HG02943 (cell line): ENCODE data around the gene PEAK1.

Experiments used
- ATAC-seq: cut with Tn5 transposase; IDR thresholded peaks from one replicate; pipeline ENCODE4 v1.9.1; 2021; ENCODE audit warnings: mild to moderate bottlenecking, low read depth, moderate library complexity; ENCODE audit not compliant: unreplicated experiment

Gene PEAK1

GRCh38 chr15:77070495-77071304 is 349.2 kb downstream of the PEAK1 start, which contains the start of gene TSPAN3:
Gene TSPAN3, minus strand, starts transcription at chr15:77071109. Its CDS starts 155 bp downstream, at chr15:77070954.
- ATAC-seq = peak; percentile 91

- no peak for ATAC-seq
Observed at GRCh38 chr15:77070180-77070494, 349.8 kb downstream of the PEAK1 start.

GRCh38 chr15:77069521-77070121 is 350.3 kb downstream of the PEAK1 start:
- no peak for ATAC-seq

- ATAC-seq = no peak
Observed at GRCh38 chr15:77068633-77069032, 351.3 kb downstream of the PEAK1 start.

GRCh38 chr15:77067691-77068367 is 352.1 kb downstream of the PEAK1 start:
- no peak for ATAC-seq

GRCh38 chr15:77066971-77067690 is 352.8 kb downstream of the PEAK1 start:
- no peak for ATAC-seq

- ATAC-seq = no peak
Observed at GRCh38 chr15:77064539-77065308, 355.2 kb downstream of the PEAK1 start.

- no peak for ATAC-seq
Observed at GRCh38 chr15:77064063-77064462, 355.8 kb downstream of the PEAK1 start.

- no peak for ATAC-seq
Observed at GRCh38 chr15:77063249-77063648, 356.7 kb downstream of the PEAK1 start.

GRCh38 chr15:77060546-77060945 is 359.4 kb downstream of the PEAK1 start:
- no peak for ATAC-seq

- no peak for ATAC-seq
Observed at GRCh38 chr15:77059786-77060361, 360.0 kb downstream of the PEAK1 start.

GRCh38 chr15:77058468-77058867 is 361.4 kb downstream of the PEAK1 start:
- no peak for ATAC-seq

GRCh38 chr15:77057685-77058084 is 362.2 kb downstream of the PEAK1 start:
- no peak for ATAC-seq

GRCh38 chr15:77057072-77057471 is 362.8 kb downstream of the PEAK1 start:
- ATAC-seq = no peak

GRCh38 chr15:77053709-77054108 is 366.2 kb downstream of the PEAK1 start:
- no peak for ATAC-seq

GRCh38 chr15:77052556-77052955 is 367.3 kb downstream of the PEAK1 start:
- no peak for ATAC-seq
